ENCODE results near the gene U2AF1L4.

U2AF1L4 gene

DNA sequence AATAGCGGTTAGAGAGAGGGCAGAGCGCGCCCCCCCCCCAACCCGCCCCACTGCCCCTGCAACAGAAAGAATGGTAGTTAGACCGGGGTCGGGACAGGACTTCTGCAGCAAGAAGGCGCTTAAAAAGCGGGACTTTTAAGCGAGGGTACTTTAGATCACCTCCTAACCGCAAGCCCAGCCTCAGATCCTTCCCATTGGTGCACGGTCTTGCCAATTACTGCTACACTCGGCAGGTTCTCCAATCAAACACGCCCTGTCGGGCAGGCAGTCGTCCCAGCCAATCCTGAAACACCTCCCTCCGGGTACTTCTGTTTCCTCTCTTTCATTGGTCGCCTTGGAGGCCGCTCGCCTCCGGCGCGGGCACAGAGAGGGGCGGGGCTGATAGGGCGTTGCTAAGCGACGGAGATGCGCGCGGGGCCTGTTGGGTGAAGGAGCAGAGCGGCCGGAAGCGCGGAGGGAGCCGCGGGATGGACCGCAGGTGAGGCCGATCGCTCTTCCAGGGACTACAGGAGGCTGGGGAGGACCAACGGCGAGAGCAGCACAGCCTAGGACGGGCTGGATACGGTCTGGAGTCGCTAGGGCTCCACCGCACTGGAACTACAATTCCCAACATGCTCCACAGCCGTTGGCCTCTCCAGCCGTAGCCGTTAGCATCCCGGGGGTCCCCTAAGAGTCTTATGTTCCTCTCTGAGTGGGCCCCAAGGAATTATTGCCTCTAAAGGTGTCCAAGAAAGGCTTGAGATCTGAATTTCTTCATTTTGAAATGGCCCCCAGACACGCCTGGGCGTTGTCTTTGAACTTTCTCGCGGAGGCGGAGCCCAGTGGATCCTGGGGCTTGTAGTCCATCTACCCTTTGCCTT, 12.8 kb upstream of the U2AF1L4 start, which contains the start of gene PROSER3:
PROSER3 (plus strand) TSS at position 428 of the 860 bp plus-strand sequence; CDS start at position 468, 40 bp downstream.
- peak; percentile 99 for DNase-seq (ENCODE audit: low read depth)
- TF ChIP-seq, protein P1, sequence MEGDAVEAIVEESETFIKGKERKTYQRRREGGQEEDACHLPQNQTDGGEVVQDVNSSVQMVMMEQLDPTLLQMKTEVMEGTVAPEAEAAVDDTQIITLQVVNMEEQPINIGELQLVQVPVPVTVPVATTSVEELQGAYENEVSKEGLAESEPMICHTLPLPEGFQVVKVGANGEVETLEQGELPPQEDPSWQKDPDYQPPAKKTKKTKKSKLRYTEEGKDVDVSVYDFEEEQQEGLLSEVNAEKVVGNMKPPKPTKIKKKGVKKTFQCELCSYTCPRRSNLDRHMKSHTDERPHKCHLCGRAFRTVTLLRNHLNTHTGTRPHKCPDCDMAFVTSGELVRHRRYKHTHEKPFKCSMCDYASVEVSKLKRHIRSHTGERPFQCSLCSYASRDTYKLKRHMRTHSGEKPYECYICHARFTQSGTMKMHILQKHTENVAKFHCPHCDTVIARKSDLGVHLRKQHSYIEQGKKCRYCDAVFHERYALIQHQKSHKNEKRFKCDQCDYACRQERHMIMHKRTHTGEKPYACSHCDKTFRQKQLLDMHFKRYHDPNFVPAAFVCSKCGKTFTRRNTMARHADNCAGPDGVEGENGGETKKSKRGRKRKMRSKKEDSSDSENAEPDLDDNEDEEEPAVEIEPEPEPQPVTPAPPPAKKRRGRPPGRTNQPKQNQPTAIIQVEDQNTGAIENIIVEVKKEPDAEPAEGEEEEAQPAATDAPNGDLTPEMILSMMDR (IDR thresholded peaks at IDR 0.05; ENCODE audit: low read depth, low read length, missing control alignments), result no peak
- in situ Hi-C loops (cut with HindIII; ENCODE audit: low sequenced_read_pairs), result no loop called here
- H3K4me3 ChIP-seq (ENCODE audit: low read depth, low read length), result peak within 1 kb of the TSS; percentile 94

DNA sequence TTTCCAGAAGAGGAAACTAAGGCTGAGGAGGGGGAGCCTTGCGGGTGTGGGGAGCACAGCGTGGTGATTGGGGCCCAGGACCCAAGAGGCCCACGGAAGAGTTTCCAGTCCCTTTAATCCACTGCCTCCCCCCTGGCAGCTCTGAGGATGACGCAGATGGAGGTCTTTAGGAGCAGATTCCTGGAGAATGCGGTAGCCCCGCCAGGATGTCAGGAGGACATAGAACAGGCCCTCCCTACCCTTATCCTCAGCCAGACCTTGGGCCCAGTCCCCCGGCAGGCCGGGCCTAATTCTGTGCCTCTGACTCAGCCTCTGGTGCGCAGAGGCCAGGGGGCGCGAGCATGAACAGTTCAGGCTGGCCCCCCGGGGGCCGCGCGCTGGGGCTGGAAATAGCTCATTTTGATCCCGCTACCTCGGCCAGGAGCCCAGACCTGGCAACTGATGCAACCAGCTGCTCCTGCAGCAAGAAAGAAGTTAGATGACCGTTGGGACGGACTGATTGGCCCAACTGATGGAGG, 12.1 kb upstream of the U2AF1L4 start:
- peak; percentile 86 for DNase-seq (ENCODE audit: low read depth)
- H3K4me3 ChIP-seq (ENCODE audit: low read depth, low read length), result peak overlapping the region; percentile 94
- in situ Hi-C loops (cut with HindIII; ENCODE audit: low sequenced_read_pairs), result no loop called here

DNA sequence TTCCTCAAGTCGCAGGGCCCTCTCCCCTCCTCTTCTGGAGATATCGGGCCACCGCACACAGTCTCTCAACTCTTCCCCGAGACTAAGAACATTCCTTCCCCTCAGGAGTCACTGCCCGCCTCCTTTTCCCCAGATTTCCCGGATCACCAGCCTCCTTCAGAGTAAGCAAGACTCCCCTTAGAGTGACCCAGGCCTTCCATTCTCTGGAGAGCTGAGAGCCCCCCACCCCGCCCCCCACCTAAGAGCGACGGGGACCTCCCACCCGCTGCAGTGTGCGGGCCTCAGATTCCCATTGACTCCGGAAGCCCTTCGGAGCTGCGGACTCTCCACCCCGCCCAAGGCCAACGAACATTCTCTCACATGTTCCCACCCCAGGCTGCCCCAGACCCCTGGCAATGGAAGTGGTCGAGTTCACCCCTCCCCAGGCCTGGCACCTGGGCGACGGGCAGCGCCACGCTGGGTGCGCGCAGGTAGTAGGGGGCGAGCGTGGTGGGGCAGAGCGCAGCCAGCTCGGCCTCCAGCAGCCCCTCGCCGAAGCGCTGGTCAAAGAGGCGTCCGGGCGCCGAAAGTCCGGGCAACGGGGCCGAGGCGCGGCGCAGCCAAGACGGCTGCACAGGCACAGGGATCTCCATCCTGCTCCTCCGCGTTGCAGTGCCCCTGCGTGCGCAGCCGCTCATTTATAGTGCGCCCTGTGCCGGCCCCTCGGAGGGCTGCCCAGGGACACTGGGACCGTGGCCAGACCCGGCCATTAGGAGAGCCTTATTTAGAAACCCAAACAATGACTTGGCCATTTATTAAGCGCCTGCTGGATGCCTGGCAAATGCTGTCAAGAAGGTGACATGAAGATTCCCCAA, 11.4 kb upstream of the U2AF1L4 start, which contains the start of gene HSPB6:
HSPB6 (minus strand) TSS at position 653 of the 854 bp plus-strand sequence; CDS start at position 632, 21 bp downstream.
- TF ChIP-seq, protein P1 (IDR thresholded peaks at IDR 0.05; ENCODE audit: low read depth, low read length, missing control alignments), result no peak
- in situ Hi-C loops (cut with HindIII; ENCODE audit: low sequenced_read_pairs), result no loop called here
- peak; percentile 16 for DNase-seq (ENCODE audit: low read depth)
- peak within 1 kb of the TSS; percentile 94 for H3K4me3 ChIP-seq (ENCODE audit: low read depth, low read length)

More for the DNA sequence above, 12.1 kb upstream of the U2AF1L4 start:
- TF ChIP-seq, protein P1 (IDR thresholded peaks at IDR 0.05; ENCODE audit: low read depth, low read length, missing control alignments), result no peak

DNA sequence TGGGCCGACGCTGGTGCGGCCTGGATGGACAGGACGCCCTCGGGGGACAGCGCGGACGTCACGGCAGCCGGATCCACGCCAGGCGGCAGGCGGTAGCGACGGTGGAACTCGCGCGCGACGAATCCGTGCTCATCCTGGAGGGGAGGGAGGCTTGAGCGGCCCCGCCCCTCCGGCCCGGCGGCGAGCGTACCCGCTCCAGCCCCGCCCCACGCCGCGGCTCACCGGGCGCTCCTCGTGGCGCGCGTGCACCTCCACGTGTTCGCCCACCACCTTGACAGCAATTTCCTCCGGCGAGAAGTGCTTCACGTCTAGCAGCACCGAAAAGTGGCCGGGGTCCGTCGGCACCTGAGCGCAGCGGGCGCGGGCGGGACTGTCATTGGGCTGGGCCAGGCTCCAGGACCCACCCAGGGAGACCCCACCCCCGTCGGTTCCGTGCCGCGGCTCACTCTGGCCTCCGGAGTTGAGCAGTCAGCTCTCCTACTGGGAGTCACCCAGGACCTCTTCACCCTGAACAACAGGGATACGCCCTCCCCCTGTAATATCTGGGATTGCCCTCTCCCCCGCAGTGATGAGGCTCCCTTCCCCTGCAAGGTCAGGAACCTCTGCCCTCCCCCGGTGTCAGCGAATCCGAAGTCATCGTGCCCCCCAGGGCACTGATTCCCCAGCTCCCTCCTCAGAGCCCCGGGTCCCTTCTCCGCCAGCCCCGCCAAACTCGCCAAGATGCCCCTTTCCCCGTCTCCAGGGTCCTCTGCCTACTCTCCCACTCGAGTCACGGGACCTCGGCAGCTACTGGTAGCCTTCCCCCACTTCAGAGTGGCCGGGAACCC, 10.5 kb upstream of the U2AF1L4 start:
- TF ChIP-seq, protein P1 (IDR thresholded peaks at IDR 0.05; ENCODE audit: low read depth, low read length, missing control alignments), result no peak
- no peak for DNase-seq (ENCODE audit: low read depth)
- in situ Hi-C loops (cut with HindIII; ENCODE audit: low sequenced_read_pairs), result no loop called here
- H3K4me3 ChIP-seq (ENCODE audit: low read depth, low read length), result peak overlapping the region; percentile 94

DNA sequence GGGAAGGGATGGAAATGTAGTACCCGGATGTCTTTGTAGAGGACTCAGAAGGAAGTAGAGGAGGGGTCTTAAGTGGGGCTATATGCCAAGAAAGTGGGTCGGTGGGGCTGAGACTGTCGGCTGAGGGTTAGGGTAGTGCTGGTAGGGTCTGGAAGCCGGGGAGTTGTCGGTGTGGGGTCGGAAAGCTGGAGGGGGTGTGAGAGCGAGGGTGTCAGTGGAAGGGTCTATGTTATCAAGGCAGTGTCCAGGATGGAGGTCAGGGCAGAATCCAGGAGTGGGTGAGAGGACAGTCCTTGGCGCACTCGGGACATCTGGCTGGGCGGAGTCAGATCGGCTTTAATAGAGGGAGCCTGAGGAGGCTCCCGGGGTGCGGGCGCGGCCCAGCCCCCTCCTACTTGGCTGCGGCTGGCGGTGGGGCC, 9.9 kb upstream of the U2AF1L4 start:
- H3K4me3 ChIP-seq (ENCODE audit: low read depth, low read length), result no peak overlapping the region
- TF ChIP-seq, protein P1 (IDR thresholded peaks at IDR 0.05; ENCODE audit: low read depth, low read length, missing control alignments), result no peak
- DNase-seq (ENCODE audit: low read depth), result no peak
- in situ Hi-C loops (cut with HindIII; ENCODE audit: low sequenced_read_pairs), result no loop called here
